ENCODE data around the gene TIAM2. TPM values are rescaled to one million over a fixed set of nuclear protein-coding genes. Genes with fewer than 3 reads are reported as not detected.
"Not testable (repeated sequence)": the region's sequence is repeated elsewhere in the genome, so short reads cannot be mapped to it uniquely, and the experiment has no call there.

The TIAM2 gene
- total and polyA plus RNA-seq, 9 of the 15 experiments (the other 6 are each of a cell fraction or from before 2014, with no cell fraction given), result 0.73 to 6.5 (median 4.3) TPM

GRCh38 chr6:154962753-154963152, 32.4 kb upstream of the TIAM2 start:
- ChIA-PET CTCF (ENCODE audit: low intra/inter-chr PET ratio) (no interaction called here), POLR2A (interaction anchor here (0.6 kb wide), 1 partner anchor 46 kb away, joined by 3 read pairs; no protein-coding TSS in a partner anchor)
- no peak overlapping the region for H3K27ac ChIP-seq (ENCODE audit: extremely low read depth, low read depth, low read length)
- H3K4me3 ChIP-seq, result no peak overlapping the region
- no peak overlapping the region for H3K9ac ChIP-seq (ENCODE audit: insufficient read depth in 1 of 2, low read depth in 2 of 2, low read length in 2 of 2)
- no peaks in the 10 kb centered on the region for H3K9me3 ChIP-seq (replicated peaks; ENCODE audit: control insufficient read depth, insufficient read depth, low read depth, low read length)
- no peaks in the 10 kb centered on the region for H4K20me1 ChIP-seq (replicated peaks; ENCODE audit: control insufficient read depth, insufficient read depth, low read length)
- ATAC-seq (no peak), DNase-seq (ENCODE audit: extremely low read depth in 1 of 4, low spot score in 3 of 4) (no peak), FAIRE-seq (no peak)
- no TSS peak for BruUV-seq (replicated peaks)
- H2AFZ ChIP-seq (ENCODE audit: low read depth, low read length), result no peak overlapping the region
- H3K4me1 ChIP-seq (replicated peaks in 1 of 2; ENCODE audit: control insufficient read depth in 2 of 2, insufficient read depth in 2 of 2, low read length in 2 of 2), result no peaks in the 10 kb centered on the region; a peak in 1 of 5 replicates
- TF ChIP-seq USF2 (CRISPR knock-in tag; IDR thresholded peaks at IDR 0.05), result no peak
- TF ChIP-seq ZNF511 (CRISPR knock-in tag; IDR thresholded peaks at IDR 0.05), result no peak
- no peaks in the 10 kb centered on the region for H3K27me3 ChIP-seq (ENCODE audit: control insufficient read depth in 2 of 2, insufficient read depth in 2 of 2, low read length in 2 of 2)
- 42% methylated on average over 2 of the region's 2 CpGs for WGBS (ENCODE audit: insufficient coverage, low coverage, missing lambda C conversion rate)
- no peak overlapping the region for H3K4me2 ChIP-seq (ENCODE audit: insufficient read depth, low read length)
- intact Hi-C loops (cut with micrococcal nuclease), result no loop called here
- H3K79me2 ChIP-seq (ENCODE audit: control insufficient read depth, insufficient read depth, low read length), result no peaks in the 10 kb centered on the region
- H3K9me1 ChIP-seq (ENCODE audit: control insufficient read depth, insufficient read depth, low read length), result no peaks in the 10 kb centered on the region
- H3K36me3 ChIP-seq (ENCODE audit: control insufficient read depth, insufficient read depth, low read length), result no peaks in the 10 kb centered on the region
- in situ Hi-C loops (cut with MboI), result no loop called here

- intact Hi-C loops (cut with micrococcal nuclease); FAIRE-seq; CTCF ChIA-PET (ENCODE audit: low intra/inter-chr PET ratio); H3K36me3 ChIP-seq (ENCODE audit: control insufficient read depth, insufficient read depth, low read length); DNase-seq (ENCODE audit: extremely low read depth in 1 of 4, low spot score in 3 of 4); H3K4me1 ChIP-seq (replicated peaks in 1 of 2; ENCODE audit: control insufficient read depth in 2 of 2, insufficient read depth in 2 of 2, low read length in 2 of 2); H4K20me1 ChIP-seq (replicated peaks; ENCODE audit: control insufficient read depth, insufficient read depth, low read length); H3K27ac ChIP-seq (ENCODE audit: extremely low read depth, low read depth, low read length); H3K9ac ChIP-seq (ENCODE audit: insufficient read depth in 1 of 2, low read depth in 2 of 2, low read length in 2 of 2); H3K9me3 ChIP-seq (replicated peaks; ENCODE audit: control insufficient read depth, insufficient read depth, low read depth, low read length); H3K9me1 ChIP-seq (ENCODE audit: control insufficient read depth, insufficient read depth, low read length); in situ Hi-C loops (cut with MboI); H3K4me3 ChIP-seq; H3K4me2 ChIP-seq (ENCODE audit: insufficient read depth, low read length); H3K79me2 ChIP-seq (ENCODE audit: control insufficient read depth, insufficient read depth, low read length); POLR2A ChIA-PET; H2AFZ ChIP-seq (ENCODE audit: low read depth, low read length); BruUV-seq (replicated peaks); ATAC-seq: not testable (repeated sequence)
- WGBS (ENCODE audit: insufficient coverage, low coverage, missing lambda C conversion rate), result 55% methylated on average over 19 of the region's 51 CpGs
- peaks cover 4 to 12% of the 10 kb centered on the region in 2 experiments; a peak in 3 of 5 replicates for H3K27me3 ChIP-seq (ENCODE audit: control insufficient read depth in 2 of 2, insufficient read depth in 2 of 2, low read length in 2 of 2)
These were observed 28.9 kb upstream of the TIAM2 start for GRCh38 chr6:154966065-154966770.

All from K562 (cell line).